NT2/D1 (cell line): ENCODE measurements around the gene BOLA3.

Experiments
- DNase-seq: peaks from one replicate; pipeline ENCODE4 v3.0.0-alpha.2; 2011; ENCODE audit warnings: low read depth, low spot score
- H3K27me3 ChIP-seq: 2 replicates; pipeline ENCODE4 v1.6.0; 2011; ENCODE audit warnings: mild to moderate bottlenecking; ENCODE audit not compliant: insufficient read length, insufficient read depth
- H3K36me3 ChIP-seq: 2 replicates; pipeline ENCODE4 v1.6.1; 2011; ENCODE audit warnings: mild to moderate bottlenecking, low read length, mixed read lengths; ENCODE audit not compliant: insufficient read depth, insufficient read length
- H3K4me1 ChIP-seq: 2 replicates; pipeline ENCODE4 v1.5.1; 2011; ENCODE audit not compliant: insufficient read depth, insufficient read length
- H3K4me3 ChIP-seq: 2 replicates; pipeline ENCODE4 v1.5.1; 2011; ENCODE audit warnings: low read depth; ENCODE audit not compliant: insufficient read length
- H3K9ac ChIP-seq: 2 replicates; pipeline ENCODE4 v1.6.0; 2011; ENCODE audit warnings: low read depth; ENCODE audit not compliant: insufficient read length
- H3K9me3 ChIP-seq: 2 replicates; pipeline ENCODE4 v1.5.1; 2011; ENCODE audit warnings: mild to moderate bottlenecking, low read length; ENCODE audit not compliant: insufficient read depth
- SUZ12 ChIP-seq: IDR thresholded peaks from 2 replicates; pipeline ENCODE4 v1.6.1; 2011; ENCODE audit not compliant: insufficient read length, insufficient read depth; ENCODE audit errors: extremely low read depth
- YY1 ChIP-seq: IDR thresholded peaks from 2 replicates; pipeline ENCODE4 v1.6.1; 2011; ENCODE audit not compliant: insufficient read length, insufficient read depth
- ZNF274 ChIP-seq: IDR thresholded peaks from 2 replicates; pipeline ENCODE4 v1.6.1; 2011; ENCODE audit warnings: mild to moderate bottlenecking, low read depth, low read length

The BOLA3 gene

GRCh38 chr2:74100254-74101216 is 47.2 kb downstream of the BOLA3 start:
- H3K36me3 ChIP-seq, result peaks cover 41% of the 10 kb centered on the region
- no peaks in the 10 kb centered on the region for H3K4me1 ChIP-seq
- no peak overlapping the region for H3K4me3 ChIP-seq
- no peak overlapping the region for H3K9ac ChIP-seq
- H3K27me3 ChIP-seq, result no peaks in the 10 kb centered on the region
- DNase-seq, result no peak
- TF ChIP-seq ZNF274 (no peak), YY1 (no peak), SUZ12 (no peak)
- no peaks in the 10 kb centered on the region for H3K9me3 ChIP-seq

DNA sequence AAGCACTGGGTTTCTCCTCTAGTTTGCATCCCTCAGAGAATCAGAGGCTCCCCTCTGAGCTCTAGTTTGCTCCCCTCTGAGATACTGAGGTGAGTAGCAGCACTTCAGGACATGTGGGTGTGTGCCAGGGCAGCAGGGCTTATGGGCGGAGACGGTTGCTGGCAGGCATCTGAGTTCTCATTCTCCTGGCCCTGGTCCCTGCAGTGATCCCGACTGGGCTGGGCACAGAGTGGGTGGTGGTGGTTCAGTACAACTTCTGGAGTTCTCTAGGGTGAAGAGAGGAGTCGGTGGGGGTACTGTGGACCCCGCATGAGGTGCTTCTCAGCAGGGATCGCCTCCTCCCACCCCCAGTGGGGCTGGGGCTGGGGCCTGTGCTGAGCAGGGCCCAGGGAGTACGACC is 47.9 kb downstream of the BOLA3 start:
- Histone ChIP-seq H3K27me3 (no peaks in the 10 kb centered on the region), H3K4me3 (no peak overlapping the region), H3K4me1 (no peaks in the 10 kb centered on the region), H3K9ac (no peak overlapping the region), H3K36me3 (peaks cover 45% of the 10 kb centered on the region), H3K9me3 (no peaks in the 10 kb centered on the region)
- no peak for DNase-seq
- TF ChIP-seq ZNF274 (no peak), SUZ12 (no peak), YY1 (no peak)

GRCh38 chr2:74099271-74099670 is 48.4 kb downstream of the BOLA3 start:
- Histone ChIP-seq H3K4me1 (peaks cover 3% of the 10 kb centered on the region), H3K27me3 (no peaks in the 10 kb centered on the region), H3K4me3 (no peak overlapping the region), H3K36me3 (peaks cover 45% of the 10 kb centered on the region), H3K9me3 (no peaks in the 10 kb centered on the region), H3K9ac (no peak overlapping the region)
- TF ChIP-seq SUZ12 (no peak), ZNF274 (no peak), YY1 (no peak)
- DNase-seq, result no peak

GRCh38 chr2:74097574-74097973 is 50.1 kb downstream of the BOLA3 start:
- TF ChIP-seq ZNF274 (no peak), SUZ12 (no peak), YY1 (no peak)
- no peak for DNase-seq
- peaks cover 45% of the 10 kb centered on the region for H3K36me3 ChIP-seq
- no peak overlapping the region for H3K4me3 ChIP-seq
- no peaks in the 10 kb centered on the region for H3K9me3 ChIP-seq
- no peaks in the 10 kb centered on the region for H3K27me3 ChIP-seq
- no peak overlapping the region for H3K9ac ChIP-seq
- peaks cover 8% of the 10 kb centered on the region for H3K4me1 ChIP-seq

DNA sequence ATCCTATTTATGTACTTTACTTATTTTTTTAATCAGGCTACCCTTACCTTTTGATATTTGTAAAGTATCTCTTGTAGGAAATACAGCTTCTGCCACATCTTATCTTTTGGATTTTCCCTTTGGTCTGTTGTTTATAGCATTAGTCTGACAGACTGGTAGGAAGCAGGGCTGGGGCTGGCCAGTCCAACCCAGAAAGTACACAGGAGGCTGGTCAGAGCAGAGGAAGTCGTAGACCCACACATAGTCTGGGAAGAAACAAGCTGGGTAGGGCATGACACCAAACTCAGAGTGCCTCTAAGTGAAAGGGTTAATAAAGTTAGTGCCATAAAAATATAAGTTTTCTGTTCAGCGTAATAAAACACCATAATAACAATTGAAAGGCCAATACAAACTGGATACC is 51.7 kb downstream of the BOLA3 start:
- Histone ChIP-seq H3K4me1 (peaks cover 8% of the 10 kb centered on the region), H3K9ac (no peak overlapping the region), H3K9me3 (no peaks in the 10 kb centered on the region), H3K4me3 (no peak overlapping the region), H3K27me3 (no peaks in the 10 kb centered on the region), H3K36me3 (peaks cover 41% of the 10 kb centered on the region)
- DNase-seq, result no peak
- TF ChIP-seq YY1 (no peak), SUZ12 (no peak), ZNF274 (no peak)

- Histone ChIP-seq H3K4me1 (peaks cover 9% of the 10 kb centered on the region), H3K4me3 (no peak overlapping the region), H3K27me3 (no peaks in the 10 kb centered on the region), H3K9ac (no peak overlapping the region), H3K36me3 (peaks cover 39% of the 10 kb centered on the region), H3K9me3 (no peaks in the 10 kb centered on the region)
- DNase-seq, result no peak
- no peak for TF ChIP-seq SUZ12
- no peak for TF ChIP-seq YY1
- TF ChIP-seq ZNF274, result no peak
Measured at GRCh38 chr2:74095632-74096031, 52.1 kb downstream of the BOLA3 start.

- peaks cover 29% of the 10 kb centered on the region for H3K36me3 ChIP-seq
- H3K9ac ChIP-seq, result peak overlapping the region; percentile 13
- TF ChIP-seq YY1 (no peak), SUZ12 (no peak), ZNF274 (no peak)
Measured at GRCh38 chr2:74094291-74094690, 53.4 kb downstream of the BOLA3 start.

More at GRCh38 chr2:74094291-74094690, 53.4 kb downstream of the BOLA3 start:
- H3K4me1 ChIP-seq, result peaks cover 18% of the 10 kb centered on the region
- DNase-seq, result no peak
- no peak overlapping the region for H3K4me3 ChIP-seq
- H3K27me3 ChIP-seq, result no peaks in the 10 kb centered on the region
- no peaks in the 10 kb centered on the region for H3K9me3 ChIP-seq
